Sigmoid colon (tissue), 7 donors: ENCODE data around the gene CCDC188. TPM values are rescaled to one million over a fixed set of nuclear protein-coding genes. Genes with fewer than 3 reads are reported as not detected.

Experiments
- DNase-seq: peaks from one replicate; pipeline ENCODE4 v3.0.0-alpha.2; 2019
- H3K27ac ChIP-seq, 4 donors: fragments of 200-600 bp; sonication (generic); one replicate each; pipeline ENCODE4 v1.5.1; 2016 to 2019; ENCODE audit warnings: mild to moderate bottlenecking in 1 of 4
- H3K27me3 ChIP-seq, 3 donors: fragments of 200-600 bp; sonication (generic); one replicate each; pipeline ENCODE4 v1.5.1; 2019; ENCODE audit warnings: mild to moderate bottlenecking in 1 of 3
- H3K36me3 ChIP-seq, 4 donors: fragments of 200-600 bp; sonication (generic); one replicate each; pipeline ENCODE4 v1.5.1; 2016 to 2019
- H3K4me1 ChIP-seq, 4 donors: fragments of 200-600 bp; sonication (generic); one replicate each; pipeline ENCODE4 v1.5.1; 2017 to 2019
- H3K4me3 ChIP-seq, 4 donors: fragments of 200-600 bp; sonication (generic); one replicate each; pipeline ENCODE4 v1.5.1; 2017 to 2019; ENCODE audit warnings: mild to moderate bottlenecking in 2 of 4, moderate library complexity in 1 of 4
- H3K9me3 ChIP-seq, 4 donors: fragments of 200-600 bp in 3 of 4; sonication (generic) in 3 of 4; one replicate each; pipeline versions ENCODE4 v1.5.1 to v1.6.1; 2013 to 2019
- EP300 ChIP-seq, 4 donors: sonication (generic); formaldehyde crosslinking; IDR thresholded peaks; one replicate each; pipeline ENCODE4 v1.6.1; 2017; ENCODE audit warnings: antibody characterized with exemption in 4 of 4
- POLR2A ChIP-seq, 2 donors: fragments of 450-650 bp; IDR thresholded peaks; one replicate each; pipeline ENCODE4 v1.6.1; 2016; ENCODE audit warnings: antibody characterized with exemption in 2 of 2, mild to moderate bottlenecking in 2 of 2, moderate library complexity in 2 of 2
- POLR2AphosphoS5 ChIP-seq, 4 donors: sonication (generic); formaldehyde crosslinking; IDR thresholded peaks; one replicate each; pipeline ENCODE4 v1.6.1; 2017; ENCODE audit warnings: antibody characterized with exemption in 4 of 4
- WGBS, 2 donors: extraction: QIAGEN DNeasy Blood & Tissue Kit; methylation state at CpG; one replicate each; pipeline ENCODE4 v1.1.7; 2013; 5-methylcytosine and 5-hydroxymethylcytosine counted together
- intact Hi-C: fragments of 100-400 bp; cut with DNase I; formaldehyde crosslinking; loops from one replicate; pipeline ENCODE4 v1.15.1; 2023
- polyA plus RNA-seq, 3 donors: library from polyadenylated mRNA; stranded (reverse); fragments of 200-250 nt; gene quantifications; one replicate each; pipeline ENCODE4 v1.2.3, GENCODE V29; 2013
- total RNA-seq, 4 donors: library from RNA; depleted of rRNA; stranded (reverse); fragments of >200 nt; gene quantifications; one replicate each; pipeline ENCODE4 v1.1.0, GENCODE V29; 2016
- TF ChIP-seq, protein P1 (sequence below), 4 experiments: fragments of 450-650 bp in 3 of 4; fragments of 200-600 bp in 1 of 4; IDR thresholded peaks; one replicate each; pipeline ENCODE4 v1.5.1; 2016 to 2019; ENCODE audit warnings: antibody characterized with exemption in 4 of 4, mild to moderate bottlenecking in 3 of 4, moderate library complexity in 2 of 4
- donor health status: healthy with polysubstance abuse.
- donor health status: Bipolar disorder and iron deficiency.
- donor health status: healthy.

Gene CCDC188
- total and polyA plus RNA-seq, 7 donors: 0.41 to 1.1 TPM; not detected in 5

DNA sequence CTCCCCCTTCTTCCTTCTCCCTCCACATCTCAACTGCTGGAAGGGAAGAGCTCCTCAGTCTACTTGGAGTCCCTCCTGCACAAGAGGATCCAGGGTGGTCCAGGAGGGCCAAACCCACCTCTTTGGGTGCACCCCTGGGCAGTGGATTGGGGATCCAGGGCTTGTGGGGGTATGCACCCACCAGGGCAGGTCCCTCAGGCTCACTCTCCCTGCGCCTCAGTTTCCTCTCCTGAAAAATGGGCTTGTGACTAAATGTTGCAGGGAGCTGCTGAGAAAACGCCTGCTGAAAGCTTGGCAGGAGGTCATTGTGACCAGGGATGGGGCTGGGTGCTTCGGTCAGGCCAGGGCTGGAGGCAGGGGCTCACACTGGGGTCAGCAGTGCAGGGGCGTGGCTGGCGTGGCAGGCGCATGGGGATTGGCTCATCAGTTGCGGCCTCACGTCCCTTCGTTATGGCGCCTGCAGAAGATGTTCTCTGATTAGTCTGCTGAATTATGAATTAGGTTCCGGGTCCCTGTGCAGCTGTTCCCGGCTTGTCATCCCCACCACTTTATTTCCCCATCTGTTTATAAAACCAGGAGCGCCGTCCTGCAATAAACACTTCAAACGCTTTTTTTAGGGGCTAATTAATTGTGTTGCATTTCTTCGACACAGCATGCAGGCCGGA, 25.7 kb upstream of the CCDC188 start:
- Histone ChIP-seq H3K9me3 (no peaks in the 10 kb centered on the region), H3K36me3 (no peaks in the 10 kb centered on the region), H3K27ac (no peak overlapping the region), H3K4me1 (no peaks in the 10 kb centered on the region), H3K4me3 (no peak overlapping the region), H3K27me3 (no peaks in the 10 kb centered on the region)
- intact Hi-C loops: no loop called here
- no peak for DNase-seq
- WGBS, 2 donors: 22 to 71% methylated on average over 17 of the region's 17 CpGs
- no peak for TF ChIP-seq POLR2A (IDR thresholded peaks at IDR 0.05)
- TF ChIP-seq, protein P1, sequence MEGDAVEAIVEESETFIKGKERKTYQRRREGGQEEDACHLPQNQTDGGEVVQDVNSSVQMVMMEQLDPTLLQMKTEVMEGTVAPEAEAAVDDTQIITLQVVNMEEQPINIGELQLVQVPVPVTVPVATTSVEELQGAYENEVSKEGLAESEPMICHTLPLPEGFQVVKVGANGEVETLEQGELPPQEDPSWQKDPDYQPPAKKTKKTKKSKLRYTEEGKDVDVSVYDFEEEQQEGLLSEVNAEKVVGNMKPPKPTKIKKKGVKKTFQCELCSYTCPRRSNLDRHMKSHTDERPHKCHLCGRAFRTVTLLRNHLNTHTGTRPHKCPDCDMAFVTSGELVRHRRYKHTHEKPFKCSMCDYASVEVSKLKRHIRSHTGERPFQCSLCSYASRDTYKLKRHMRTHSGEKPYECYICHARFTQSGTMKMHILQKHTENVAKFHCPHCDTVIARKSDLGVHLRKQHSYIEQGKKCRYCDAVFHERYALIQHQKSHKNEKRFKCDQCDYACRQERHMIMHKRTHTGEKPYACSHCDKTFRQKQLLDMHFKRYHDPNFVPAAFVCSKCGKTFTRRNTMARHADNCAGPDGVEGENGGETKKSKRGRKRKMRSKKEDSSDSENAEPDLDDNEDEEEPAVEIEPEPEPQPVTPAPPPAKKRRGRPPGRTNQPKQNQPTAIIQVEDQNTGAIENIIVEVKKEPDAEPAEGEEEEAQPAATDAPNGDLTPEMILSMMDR (IDR thresholded peaks at IDR 0.05): no peak
- TF ChIP-seq EP300 (IDR thresholded peaks at IDR 0.05): no peak
- TF ChIP-seq POLR2AphosphoS5 (IDR thresholded peaks at IDR 0.05): no peak

DNA sequence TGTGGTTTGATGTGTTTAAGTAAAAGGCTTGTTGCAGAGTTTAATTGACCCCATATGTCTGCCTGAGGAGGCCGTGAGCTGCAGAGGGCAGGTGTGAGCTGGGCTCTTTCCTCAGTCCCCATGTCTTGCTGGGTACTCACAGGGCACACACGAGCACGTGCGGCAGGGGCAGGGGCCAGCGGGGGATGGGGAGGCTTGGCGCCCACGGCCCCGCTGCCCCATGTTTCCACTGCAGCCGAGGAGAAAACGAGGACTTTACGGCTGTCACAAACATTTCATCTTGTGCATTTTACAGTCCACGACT, 24.7 kb upstream of the CCDC188 start:
- no peak for TF ChIP-seq EP300 (IDR thresholded peaks at IDR 0.05)
- no peak for TF ChIP-seq POLR2AphosphoS5 (IDR thresholded peaks at IDR 0.05)
- TF ChIP-seq POLR2A (IDR thresholded peaks at IDR 0.05): no peak
- Histone ChIP-seq H3K36me3 (no peaks in the 10 kb centered on the region), H3K27ac (no peak overlapping the region), H3K27me3 (no peaks in the 10 kb centered on the region), H3K9me3 (no peaks in the 10 kb centered on the region), H3K4me1 (no peaks in the 10 kb centered on the region), H3K4me3 (no peak overlapping the region)
- no peak for DNase-seq
- 31 to 61% methylated on average over 12 of the region's 12 CpGs for WGBS, 2 donors
- intact Hi-C loops: no loop called here

DNA sequence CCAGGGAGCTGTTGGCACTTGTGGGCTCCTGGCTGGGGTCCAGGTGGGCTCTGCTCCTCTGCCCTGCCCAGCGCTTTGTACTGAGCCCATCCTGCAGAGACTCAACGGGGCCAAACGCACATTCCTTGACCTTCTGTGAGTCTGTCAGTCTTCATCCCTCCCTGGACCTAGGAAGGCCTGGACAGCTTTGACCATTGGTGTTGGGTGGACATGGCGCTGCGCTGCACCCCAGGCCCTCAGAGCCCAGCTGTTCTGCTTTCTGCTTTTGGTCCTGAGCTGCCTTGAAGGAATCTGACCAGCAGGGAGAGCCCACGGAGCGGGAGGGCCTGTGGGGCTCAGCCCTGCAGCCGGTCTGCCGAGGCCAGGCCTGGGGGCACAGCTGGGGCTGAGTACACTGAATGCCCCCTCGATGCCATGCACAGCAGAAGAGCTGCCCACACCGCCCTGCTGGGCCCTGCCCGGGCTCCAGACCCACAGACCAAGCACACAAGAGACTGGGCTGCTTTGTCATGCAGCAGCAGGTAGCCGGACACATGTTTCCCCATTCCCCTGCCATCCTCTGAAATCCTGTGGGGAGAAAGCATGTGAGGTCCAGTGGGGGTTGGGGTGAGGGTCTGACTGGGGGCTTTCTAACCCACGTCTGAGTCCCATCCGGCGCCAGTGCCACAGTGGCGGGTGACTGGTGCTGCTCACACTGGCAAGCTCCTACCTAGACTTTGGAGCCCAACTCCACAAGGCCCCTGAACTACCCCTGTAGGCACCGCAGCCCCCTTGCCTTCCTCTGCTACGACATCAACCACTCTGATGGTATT, 24.1 kb upstream of the CCDC188 start:
- no peaks in the 10 kb centered on the region for H3K9me3 ChIP-seq
- WGBS, 2 donors: 64 to 78% methylated on average over 19 of the region's 19 CpGs
- TF ChIP-seq POLR2AphosphoS5 (IDR thresholded peaks at IDR 0.05) (no peak), EP300 (IDR thresholded peaks at IDR 0.05) (no peak), POLR2A (IDR thresholded peaks at IDR 0.05) (no peak)
- TF ChIP-seq, protein P1 (IDR thresholded peaks at IDR 0.05): no peak
- no peaks in the 10 kb centered on the region for H3K27me3 ChIP-seq
- H3K4me3 ChIP-seq: no peak overlapping the region
- no peak overlapping the region for H3K27ac ChIP-seq
- H3K4me1 ChIP-seq: no peaks in the 10 kb centered on the region
- intact Hi-C loops: no loop called here
- no peak for DNase-seq
- no peaks in the 10 kb centered on the region for H3K36me3 ChIP-seq

DNA sequence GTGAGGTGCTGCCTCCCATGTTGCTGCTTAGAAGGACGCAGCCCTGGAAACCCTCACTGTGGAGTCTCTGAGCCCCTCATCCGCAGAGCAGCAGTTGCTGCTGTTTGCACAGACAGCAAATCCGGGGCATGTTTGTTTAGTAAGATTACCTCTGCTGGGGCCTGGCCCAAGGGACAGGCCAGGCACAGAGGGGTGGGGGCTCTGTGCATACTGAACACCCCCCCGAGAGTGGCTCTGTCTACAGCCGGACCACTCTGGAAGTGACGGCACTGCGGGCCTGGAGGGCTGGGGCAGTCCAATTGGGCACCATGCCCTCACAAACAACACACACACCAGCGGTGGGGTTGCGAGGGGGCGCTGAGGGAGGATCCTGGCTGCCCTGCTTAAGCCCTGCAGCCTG, 22.9 kb upstream of the CCDC188 start:
- Histone ChIP-seq H3K27me3 (no peaks in the 10 kb centered on the region), H3K9me3 (no peaks in the 10 kb centered on the region), H3K4me1 (no peaks in the 10 kb centered on the region), H3K36me3 (no peaks in the 10 kb centered on the region), H3K4me3 (no peak overlapping the region), H3K27ac (no peak overlapping the region)
- intact Hi-C loops: no loop called here
- 30 to 70% methylated on average over 10 of the region's 10 CpGs for WGBS, 2 donors
- TF ChIP-seq EP300 (IDR thresholded peaks at IDR 0.05) (no peak), POLR2A (IDR thresholded peaks at IDR 0.05) (no peak), POLR2AphosphoS5 (IDR thresholded peaks at IDR 0.05) (no peak)
- TF ChIP-seq, protein P1 (IDR thresholded peaks at IDR 0.05): no peak
- no peak for DNase-seq

DNA sequence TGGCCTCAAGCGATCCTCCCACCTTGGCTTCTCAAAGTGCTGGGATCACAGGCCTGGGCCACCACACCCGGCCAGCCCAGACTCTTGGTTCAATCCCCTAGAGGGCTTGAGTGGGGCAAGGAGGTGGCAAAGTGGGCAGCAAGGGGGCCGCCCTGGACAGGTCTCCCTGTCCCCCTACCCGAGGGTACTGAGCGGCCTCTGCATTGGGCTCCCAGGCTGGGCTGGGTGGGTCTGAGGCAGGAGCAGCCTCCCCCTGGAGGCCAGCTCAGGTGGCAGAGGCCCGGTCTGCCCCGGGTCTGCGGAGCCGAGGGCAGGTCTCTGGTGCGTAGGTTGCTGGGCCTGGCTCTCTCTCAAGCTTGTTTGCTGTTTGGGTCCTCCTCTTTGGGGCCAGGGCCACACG, 22.4 kb upstream of the CCDC188 start:
- 58 to 85% methylated on average over 11 of the region's 11 CpGs for WGBS, 2 donors
- Histone ChIP-seq H3K27ac (no peak overlapping the region), H3K4me1 (no peaks in the 10 kb centered on the region), H3K9me3 (no peaks in the 10 kb centered on the region), H3K27me3 (no peaks in the 10 kb centered on the region), H3K4me3 (no peak overlapping the region), H3K36me3 (no peaks in the 10 kb centered on the region)
- intact Hi-C loops: no loop called here
- TF ChIP-seq POLR2A (IDR thresholded peaks at IDR 0.05): no peak
- no peak for TF ChIP-seq EP300 (IDR thresholded peaks at IDR 0.05)
- no peak for TF ChIP-seq POLR2AphosphoS5 (IDR thresholded peaks at IDR 0.05)
- TF ChIP-seq, protein P1 (IDR thresholded peaks at IDR 0.05): no peak
- no peak for DNase-seq
